WTC11 (cell line): Measurements from ENCODE around the gene PPP1R16B. TPM values are rescaled to one million over a fixed set of nuclear protein-coding genes. Genes with fewer than 3 reads are reported as not detected.

ENCODE experiments used
- ATAC-seq: fragments of 200-7000 bp; cut with Tn5 transposase; 2 replicates; pipeline ENCODE4 v1.10.0; 2021; ENCODE audit warnings: mild to moderate bottlenecking, moderate library complexity
- CTCF ChIA-PET: fragments of 300-600 bp; sonication (Branson Sonifier 250); formaldehyde crosslinking; loops from one replicate; lab custom pipeline; 2021; ENCODE audit warnings: antibody characterized with exemption; lab: Charles Lee
- POLR2A ChIA-PET: fragments of 350-600 bp; sonication (Branson Sonifier 250); formaldehyde crosslinking; loops from one replicate; lab custom pipeline; 2021; ENCODE audit warnings: antibody characterized with exemption; lab: Charles Lee
- DNase-seq: peaks from one replicate; pipeline ENCODE4 v3.0.0; 2021; ENCODE audit warnings: low spot score
- H3K27ac Mint-ChIP-seq: 2 replicates; pipeline ENCODE4 v1.8.0; 2021; ENCODE audit warnings: mixed read lengths
- H3K27me3 Mint-ChIP-seq: 2 replicates; pipeline ENCODE4 v1.8.0; 2021; ENCODE audit warnings: low read depth, mild to moderate bottlenecking, moderate library complexity, mixed read lengths
- H3K36me3 Mint-ChIP-seq: 2 replicates; pipeline ENCODE4 v1.8.0; 2021; ENCODE audit warnings: mixed read lengths
- H3K4me1 Mint-ChIP-seq: 2 replicates; pipeline ENCODE4 v1.8.0; 2022; ENCODE audit warnings: mixed read lengths
- H3K4me3 Mint-ChIP-seq: 2 replicates; pipeline ENCODE4 v1.8.0; 2021; ENCODE audit warnings: mild to moderate bottlenecking, moderate library complexity, mixed read lengths
- H3K9me3 Mint-ChIP-seq: 2 replicates; pipeline ENCODE4 v1.8.0; 2021; ENCODE audit warnings: mixed read lengths
- ATF6 ChIP-seq: sonication (generic); formaldehyde crosslinking; IDR thresholded peaks from 2 replicates; pipeline ENCODE4 v1.8.1; 2023; ENCODE audit warnings: mild to moderate bottlenecking, missing genetic modification reagents
- E2F1 ChIP-seq: sonication (generic); formaldehyde crosslinking; IDR thresholded peaks from 2 replicates; pipeline ENCODE4 v1.8.0; 2022; ENCODE audit warnings: mild to moderate bottlenecking, missing genetic modification reagents
- E2F4 ChIP-seq: sonication (generic); formaldehyde crosslinking; IDR thresholded peaks from 2 replicates; pipeline ENCODE4 v1.8.1; 2022; ENCODE audit warnings: low read depth, mild to moderate bottlenecking, moderate library complexity, missing genetic modification reagents, borderline replicate concordance
- E2F5 ChIP-seq: sonication (generic); formaldehyde crosslinking; IDR thresholded peaks from 2 replicates; pipeline ENCODE4 v1.8.1; 2022; ENCODE audit warnings: mild to moderate bottlenecking, moderate library complexity, missing genetic modification reagents
- FOXK1 ChIP-seq: sonication (generic); formaldehyde crosslinking; IDR thresholded peaks from 2 replicates; pipeline ENCODE4 v1.8.0; 2022; ENCODE audit warnings: mild to moderate bottlenecking, moderate library complexity, missing genetic modification reagents
- FOXP1 ChIP-seq: sonication (generic); formaldehyde crosslinking; IDR thresholded peaks from 2 replicates; pipeline ENCODE4 v1.8.0; 2022; ENCODE audit warnings: missing genetic modification reagents, mild to moderate bottlenecking, moderate library complexity, borderline replicate concordance
- FOXP4 ChIP-seq: sonication (generic); formaldehyde crosslinking; IDR thresholded peaks from 2 replicates; pipeline ENCODE4 v1.8.0; 2022; ENCODE audit warnings: mild to moderate bottlenecking, missing genetic modification reagents
- GABPB1 ChIP-seq: sonication (generic); formaldehyde crosslinking; IDR thresholded peaks from 2 replicates; pipeline ENCODE4 v1.8.1; 2023; ENCODE audit warnings: mild to moderate bottlenecking, missing genetic modification reagents
- MAX ChIP-seq: sonication (generic); formaldehyde crosslinking; IDR thresholded peaks from 2 replicates; pipeline ENCODE4 v1.8.0; 2022; ENCODE audit warnings: mild to moderate bottlenecking, missing genetic modification reagents
- MYBL2 ChIP-seq: sonication (generic); formaldehyde crosslinking; IDR thresholded peaks from 2 replicates; pipeline ENCODE4 v1.8.1; 2023; ENCODE audit warnings: mild to moderate bottlenecking, moderate library complexity, missing genetic modification reagents
- NFATC4 ChIP-seq: fragments of 250-450 bp; sonication (Bioruptor Pico); IDR thresholded peaks from 2 replicates; pipeline ENCODE4 v1.9.0; 2021; ENCODE audit warnings: mild to moderate bottlenecking
- NFE2L1 ChIP-seq: sonication (generic); formaldehyde crosslinking; IDR thresholded peaks from 2 replicates; pipeline ENCODE4 v1.8.1; 2023; ENCODE audit warnings: missing genetic modification reagents
- PRRX2 ChIP-seq: fragments of 250-450 bp; sonication (Bioruptor Pico); IDR thresholded peaks from 2 replicates; pipeline ENCODE4 v1.8.0; 2021; ENCODE audit warnings: mild to moderate bottlenecking
- SMAD4 ChIP-seq: sonication (generic); formaldehyde crosslinking; IDR thresholded peaks from 2 replicates; pipeline ENCODE4 v1.8.0; 2022; ENCODE audit warnings: mild to moderate bottlenecking, missing genetic modification reagents
- SOX15 ChIP-seq: fragments of 250-450 bp; sonication (Bioruptor Pico); IDR thresholded peaks from 2 replicates; pipeline ENCODE4 v1.9.0; 2021; ENCODE audit warnings: mild to moderate bottlenecking
- STAT6 ChIP-seq: sonication (generic); formaldehyde crosslinking; conservative IDR thresholded peaks from 2 replicates; pipeline ENCODE4 v1.8.1; 2023; ENCODE audit warnings: mild to moderate bottlenecking, low read depth, missing genetic modification reagents, moderate library complexity
- TEAD1 ChIP-seq: sonication (generic); formaldehyde crosslinking; IDR thresholded peaks from 2 replicates; pipeline ENCODE4 v1.8.0; 2022; ENCODE audit warnings: mild to moderate bottlenecking, missing genetic modification reagents
- ZNF121 ChIP-seq: sonication (generic); formaldehyde crosslinking; IDR thresholded peaks from 2 replicates; pipeline ENCODE4 v1.8.0; 2023; ENCODE audit warnings: missing genetic modification reagents
- ZNF263 ChIP-seq: sonication (generic); formaldehyde crosslinking; IDR thresholded peaks from 2 replicates; pipeline ENCODE4 v1.8.1; 2022; ENCODE audit warnings: low read depth, mild to moderate bottlenecking, moderate library complexity, missing genetic modification reagents
- ZNF423 ChIP-seq: fragments of 250-450 bp; sonication (Bioruptor Pico); IDR thresholded peaks from 2 replicates; pipeline ENCODE4 v2.1.2; 2022; ENCODE audit warnings: mild to moderate bottlenecking, moderate library complexity
- ZSCAN18 ChIP-seq: fragments of 250-450 bp; sonication (Bioruptor Pico); IDR thresholded peaks from 2 replicates; pipeline ENCODE4 v2.1.2; 2022; ENCODE audit warnings: mild to moderate bottlenecking, moderate library complexity
- total RNA-seq: library from RNA; stranded (reverse); gene quantifications from 3 replicates; pipeline ENCODE4 v1.2.3, GENCODE V29; 2021

The PPP1R16B gene
- total RNA-seq, 1 experiment from 2014 or later, result 12.0 TPM

GRCh38 chr20:38883981-38884733, 78.7 kb downstream of the PPP1R16B start:
- ATAC-seq (no peak), DNase-seq (no peak)
- Mint-ChIP-seq H3K4me1 (peaks cover 20% of the 10 kb centered on the region), H3K4me3 (no peak overlapping the region), H3K27me3 (no peaks in the 10 kb centered on the region), H3K36me3 (no peaks in the 10 kb centered on the region), H3K9me3 (no peaks in the 10 kb centered on the region), H3K27ac (peak overlapping the region; percentile 30)
- POLR2A ChIA-PET, result no interaction called here
- CTCF ChIA-PET, result interaction anchor here (0.9 to 4.3 kb wide), 8 partner anchors 9 to 166 kb away, joined by 3 to 46 read pairs (median 4); partner anchors contain the start of gene FAM83D
- TF ChIP-seq E2F5 (no peak), FOXP1 (CRISPR knock-in tag) (no peak)

- no peaks in the 10 kb centered on the region for H3K9me3 Mint-ChIP-seq
- H3K36me3 Mint-ChIP-seq, result no peaks in the 10 kb centered on the region
- ATAC-seq (no peak), DNase-seq (no peak)
- no peak overlapping the region for H3K27ac Mint-ChIP-seq
- TF ChIP-seq SMAD4 (CRISPR knock-in tag) (no peak), MAX (CRISPR knock-in tag) (no peak), E2F1 (CRISPR knock-in tag) (no peak), FOXP4 (no peak), ZNF423 (CRISPR knock-in tag) (no peak), ZNF263 (CRISPR knock-in tag) (no peak), ZSCAN18 (CRISPR knock-in tag) (no peak), NFE2L1 (CRISPR knock-in tag) (no peak), GABPB1 (CRISPR knock-in tag) (no peak), MYBL2 (CRISPR knock-in tag) (no peak), E2F4 (CRISPR knock-in tag) (no peak), PRRX2 (CRISPR knock-in tag) (no peak), FOXP1 (CRISPR knock-in tag) (no peak), ZNF121 (CRISPR knock-in tag) (no peak), FOXK1 (CRISPR knock-in tag) (no peak), ATF6 (CRISPR knock-in tag) (no peak), STAT6 (no peak), TEAD1 (CRISPR knock-in tag) (no peak), SOX15 (no peak), NFATC4 (no peak)
- ChIA-PET CTCF (no interaction called here), POLR2A (no interaction called here)
- H3K4me1 Mint-ChIP-seq, result peaks cover 20% of the 10 kb centered on the region
- no peak overlapping the region for H3K4me3 Mint-ChIP-seq
- H3K27me3 Mint-ChIP-seq, result no peaks in the 10 kb centered on the region
Observed at GRCh38 chr20:38885357-38885756, 79.9 kb downstream of the PPP1R16B start.
